H1 (cell line): ENCODE results near the gene EPB41L2. TPM values are rescaled to one million over a fixed set of nuclear protein-coding genes. Genes with fewer than 3 reads are reported as not detected.

Experiments used
- CTCF ChIA-PET: fragments of 300-600 bp; sonication (Branson Sonifier 250); formaldehyde crosslinking; loops from one replicate; lab custom pipeline; 2021; ENCODE audit not compliant: partially characterized antibody; lab: Charles Lee
- POLR2A ChIA-PET: fragments of 300-600 bp; sonication (Branson Sonifier 250); formaldehyde crosslinking; loops from one replicate; lab custom pipeline; 2021; ENCODE audit warnings: inconsistent platforms; ENCODE audit not compliant: partially characterized antibody; lab: Charles Lee
- DNase-seq, 2 experiments: peaks; one replicate each; pipeline versions ENCODE4 v3.0.0 to v3.0.0-alpha.2; 2010 to 2022; ENCODE audit warnings: low spot score in 2 of 2, low read depth in 1 of 2, mixed read lengths in 1 of 2
- FAIRE-seq: peaks from 2 replicates; lab custom pipeline; 2011; peaks lifted over from hg19 to GRCh38; lab: Jason Lieb, UNC
- H2AFZ ChIP-seq: 2 replicates; pipeline ENCODE4 v1.8.1; 2012; ENCODE audit warnings: low read length, inconsistent platforms
- H2AK5ac ChIP-seq: 2 replicates; pipeline ENCODE4 v1.6.1; 2013; ENCODE audit warnings: low read depth, low read length
- H2BK120ac ChIP-seq: replicated peaks from 2 replicates; pipeline ENCODE3; 2013; ENCODE audit warnings: low read depth, low read length, inconsistent platforms
- H2BK12ac ChIP-seq: 2 replicates; pipeline ENCODE4 v1.6.1; 2013; ENCODE audit warnings: low read depth, low read length
- H2BK15ac ChIP-seq: 2 replicates; pipeline ENCODE4 v1.6.1; 2013; ENCODE audit warnings: low read length
- H2BK20ac ChIP-seq: 2 replicates; pipeline ENCODE4 v1.6.1; 2013; ENCODE audit warnings: low read length
- H2BK5ac ChIP-seq: 2 replicates; pipeline ENCODE4 v1.6.1; 2013; ENCODE audit warnings: low read depth, low read length
- H3K14ac ChIP-seq: 2 replicates; pipeline ENCODE4 v1.6.1; 2013; ENCODE audit warnings: inconsistent platforms; ENCODE audit not compliant: insufficient read length
- H3K18ac ChIP-seq: 2 replicates; pipeline ENCODE4 v1.6.1; 2013; ENCODE audit warnings: low read length; ENCODE audit errors: extremely low read depth
- H3K23ac ChIP-seq: 2 replicates; pipeline ENCODE4 v1.6.1; 2013; ENCODE audit warnings: inconsistent platforms; ENCODE audit not compliant: insufficient read length
- H3K23me2 ChIP-seq: 2 replicates; pipeline ENCODE4 v1.6.1; 2013; ENCODE audit warnings: low read depth, low read length
- H3K27ac ChIP-seq: 2 replicates; pipeline ENCODE4 v1.6.1; 2011; ENCODE audit warnings: low read depth, low read length, inconsistent platforms
- H3K27me3 ChIP-seq, 4 experiments: replicated peaks in 1 of 4; 1 replicate in 1 of 4; 2 replicates in 3 of 4; pipeline versions ENCODE4 v1.6.1 to v1.8.1; 2011 to 2013; ENCODE audit warnings: low read length in 3 of 4, mild to moderate bottlenecking in 3 of 4, inconsistent platforms in 2 of 4, mixed read lengths in 2 of 4, moderate library complexity in 1 of 4; ENCODE audit not compliant: control insufficient read depth in 3 of 4, insufficient read depth in 3 of 4; ENCODE audit errors: extremely low read depth in 1 of 4
- H3K36me3 ChIP-seq, 4 experiments: 2 replicates each; pipeline versions ENCODE4 v1.6.1 to v1.8.1; 2011 to 2013; ENCODE audit warnings: mild to moderate bottlenecking in 4 of 4, low read length in 3 of 4, moderate library complexity in 2 of 4, control low read depth in 1 of 4, inconsistent platforms in 1 of 4; ENCODE audit not compliant: insufficient read depth in 4 of 4, control insufficient read depth in 2 of 4
- H3K4ac ChIP-seq: replicated peaks from 2 replicates; pipeline ENCODE3; 2013; ENCODE audit warnings: low read length, low read depth, mixed read lengths, inconsistent platforms; ENCODE audit not compliant: insufficient read length
- H3K4me1 ChIP-seq, 4 experiments: replicated peaks in 1 of 4; 1 replicate in 1 of 4; 2 replicates in 3 of 4; pipeline versions ENCODE4 v1.6.1 to v1.8.1; 2011 to 2013; ENCODE audit warnings: low read length in 3 of 4, inconsistent platforms in 2 of 4, mixed read lengths in 1 of 4; ENCODE audit not compliant: insufficient read depth in 4 of 4, control insufficient read depth in 3 of 4
- H3K4me2 ChIP-seq, 2 experiments: 2 replicates each; pipeline versions ENCODE4 v1.6.1 to v1.8.1; 2011 to 2013; ENCODE audit warnings: low read depth in 2 of 2, low read length in 2 of 2, control low read depth in 1 of 2, inconsistent platforms in 1 of 2, mild to moderate bottlenecking in 1 of 2; ENCODE audit not compliant: insufficient read depth in 1 of 2
- H3K4me3 ChIP-seq, 4 experiments: fragments of 200-600, 300-600 bp in 1 of 4; sonication (generic), shearing (Covaris generic), sonication (Bioruptor Twin) in 1 of 4; 2 replicates each; pipeline versions ENCODE4 v1.5.1 to v1.8.1; 2011 to 2016; ENCODE audit warnings: low read length in 4 of 4, low read depth in 3 of 4, control low read depth in 2 of 4, inconsistent platforms in 2 of 4, mild to moderate bottlenecking in 2 of 4, mixed read lengths in 1 of 4, moderate library complexity in 1 of 4; ENCODE audit not compliant: insufficient read depth in 2 of 4; ENCODE audit errors: extremely low read depth in 1 of 4
- H3K56ac ChIP-seq: replicated peaks from 2 replicates; pipeline ENCODE3; 2013; ENCODE audit warnings: low read depth, mild to moderate bottlenecking, mixed read lengths, low read length, inconsistent platforms; ENCODE audit not compliant: insufficient read length
- H3K79me1 ChIP-seq: 2 replicates; pipeline ENCODE4 v1.6.1; 2013; ENCODE audit warnings: low read depth, low read length, control low read depth
- H3K79me2 ChIP-seq, 2 experiments: 2 replicates each; pipeline versions ENCODE4 v1.6.1 to v1.8.1; 2012 to 2013; ENCODE audit warnings: low read length in 2 of 2, mild to moderate bottlenecking in 2 of 2, inconsistent platforms in 1 of 2; ENCODE audit not compliant: insufficient read depth in 2 of 2, control insufficient read depth in 1 of 2
- H3K9ac ChIP-seq, 4 experiments: replicated peaks in 1 of 4; 1 replicate in 1 of 4; 2 replicates in 3 of 4; pipeline versions ENCODE4 v1.6.1 to v1.8.1; 2011 to 2013; ENCODE audit warnings: low read depth in 3 of 4, low read length in 3 of 4, control low read depth in 2 of 4, mild to moderate bottlenecking in 2 of 4, moderate library complexity in 2 of 4, inconsistent platforms in 1 of 4; ENCODE audit errors: extremely low read depth in 1 of 4
- H3K9me3 ChIP-seq, 2 experiments: 2 replicates each; pipeline versions ENCODE4 v1.6.1 to v1.8.1; 2012 to 2013; ENCODE audit warnings: mild to moderate bottlenecking in 2 of 2, moderate library complexity in 2 of 2, control low read depth in 1 of 2, inconsistent platforms in 1 of 2, low read depth in 1 of 2, low read length in 1 of 2, mixed read lengths in 1 of 2; ENCODE audit not compliant: insufficient read depth in 2 of 2
- H4K20me1 ChIP-seq, 2 experiments: replicated peaks in 1 of 2; 2 replicates each; pipeline versions ENCODE3 to v1.8.1; 2011 to 2013; ENCODE audit warnings: inconsistent platforms in 2 of 2, low read length in 2 of 2, mild to moderate bottlenecking in 1 of 2; ENCODE audit not compliant: insufficient read depth in 2 of 2, control insufficient read depth in 1 of 2
- H4K5ac ChIP-seq: 2 replicates; pipeline ENCODE4 v1.6.1; 2013; ENCODE audit warnings: low read length, low read depth, mixed read lengths, inconsistent platforms; ENCODE audit not compliant: insufficient read length
- H4K8ac ChIP-seq: 2 replicates; pipeline ENCODE4 v1.8.0; 2013; ENCODE audit warnings: mild to moderate bottlenecking, moderate library complexity, low read length, inconsistent platforms; ENCODE audit not compliant: insufficient read depth; ENCODE audit errors: extremely low read depth
- H4K91ac ChIP-seq: replicated peaks from 2 replicates; pipeline ENCODE3; 2013; ENCODE audit warnings: low read length, mixed read lengths, inconsistent platforms; ENCODE audit not compliant: insufficient read length
- CBX5 ChIP-seq: fragments of 300-800, 300-1000 bp; sonication (generic); IDR thresholded peaks from 2 replicates; pipeline ENCODE4 v1.7.1; 2016; ENCODE audit warnings: antibody characterized with exemption, low read length, low read depth
- CHD2 ChIP-seq: IDR thresholded peaks from 2 replicates; pipeline ENCODE4 v1.6.1; 2012; ENCODE audit warnings: low read length, improper control_type of control experiment
- WGBS, 2 experiments: shearing (Covaris generic) in 1 of 2; methylation state at CpG; one replicate each; pipeline versions ENCODE4 v1.1.6 to v1.1.7; 2013 to 2015; ENCODE audit warnings: low lambda C conversion rate in 2 of 2, mixed read lengths in 2 of 2, inconsistent platforms in 1 of 2, low coverage in 1 of 2, missing lambda C conversion rate in 1 of 2; ENCODE audit not compliant: insufficient replicate concordance in 2 of 2, insufficient coverage in 1 of 2, insufficient read length in 1 of 2; ENCODE audit errors: extremely low coverage in 1 of 2, missing lambda C conversion rate in 1 of 2; 5-methylcytosine and 5-hydroxymethylcytosine counted together
- polyA plus RNA-seq, 7 experiments: library from polyadenylated mRNA; depleted of rRNA in 3 of 7; stranded (reverse) in 5 of 7; unstranded in 2 of 7; fragments of >200 nt in 5 of 7; fragments of 200-250 nt in 2 of 7; gene quantifications; 1 replicate in 5 of 7; 2 replicates in 1 of 7; 4 replicates in 1 of 7; pipeline versions ENCODE4 v1.2.1 to v1.2.3, GENCODE V29; 2011 to 2013; ENCODE audit warnings: missing spikeins in 2 of 7, mixed read lengths in 2 of 7
- total RNA-seq: library from RNA; stranded (reverse); fragmentation: NEBNext Ultra II Directional; extraction: Animal tissue kit (Norgen Biotek cat#: 25700); gene quantifications from 2 replicates; pipeline ENCODE4 v1.2.1, GENCODE V29; 2021

Gene EPB41L2
- total and polyA plus RNA-seq, 2 of the 8 experiments (the other 6 are each of a cell fraction or from before 2014, with no cell fraction given) = 22.5 to 123 TPM

- no peak overlapping the region for H3K27ac ChIP-seq
- H3K79me1 ChIP-seq = peaks cover 3% of the 10 kb centered on the region; the same call in 1 of the 2 replicates
- no peak overlapping the region for H3K56ac ChIP-seq
- no peaks in the 10 kb centered on the region for H3K27me3 ChIP-seq
- no peak overlapping the region for H3K4me2 ChIP-seq
- no peak for TF ChIP-seq CHD2
- TF ChIP-seq CBX5 = no peak
- H2BK12ac ChIP-seq = no peak overlapping the region
- no peak overlapping the region for H2AK5ac ChIP-seq
- no peak overlapping the region for H3K23ac ChIP-seq
- CTCF ChIA-PET = no interaction called here
- WGBS, 2 experiments = 90% methylated on average over 4 of the region's 4 CpGs; no CpG with 5 or more reads in 1 of the 2 experiments
- H3K4me1 ChIP-seq = peaks cover 0 to 3% (median 0%) of the 10 kb centered on the region in 4 experiments; a peak in 1 of 7 replicates
- no peak overlapping the region for H4K8ac ChIP-seq
- H3K4me3 ChIP-seq = no peak overlapping the region
- 0 out of 4 replicates have a peak, but pooled peaks cover 0 to 17% of the 10 kb centered on the region in 2 experiments for H3K79me2 ChIP-seq
- DNase-seq = no peak
- no peak overlapping the region for H2AFZ ChIP-seq
- no peak overlapping the region for H2BK20ac ChIP-seq
- no peak overlapping the region for H2BK5ac ChIP-seq
- no peak overlapping the region for H3K4ac ChIP-seq
- no peak overlapping the region for H2BK15ac ChIP-seq
- H4K20me1 ChIP-seq = no peaks in the 10 kb centered on the region
- POLR2A ChIA-PET = no interaction called here
- H3K14ac ChIP-seq = no peak overlapping the region
- no peak for FAIRE-seq
- no peaks in the 10 kb centered on the region for H3K36me3 ChIP-seq
- no peak overlapping the region for H2BK120ac ChIP-seq
- no peak overlapping the region for H4K91ac ChIP-seq
- H3K23me2 ChIP-seq = peaks cover 2% of the 10 kb centered on the region; the same call in 1 of the 2 replicates
- H4K5ac ChIP-seq = no peak overlapping the region
- H3K18ac ChIP-seq = no peak overlapping the region
- H3K9me3 ChIP-seq = no peaks in the 10 kb centered on the region
- no peak overlapping the region for H3K9ac ChIP-seq
These were observed 131.4 kb downstream of the EPB41L2 start for GRCh38 chr6:130931683-130932082.
